Measurements from ENCODE around the gene ROBO3.
A peak's percentile ranks its signal among the peaks of the same experiment; 100 is the strongest.

ROBO3 gene

DNA sequence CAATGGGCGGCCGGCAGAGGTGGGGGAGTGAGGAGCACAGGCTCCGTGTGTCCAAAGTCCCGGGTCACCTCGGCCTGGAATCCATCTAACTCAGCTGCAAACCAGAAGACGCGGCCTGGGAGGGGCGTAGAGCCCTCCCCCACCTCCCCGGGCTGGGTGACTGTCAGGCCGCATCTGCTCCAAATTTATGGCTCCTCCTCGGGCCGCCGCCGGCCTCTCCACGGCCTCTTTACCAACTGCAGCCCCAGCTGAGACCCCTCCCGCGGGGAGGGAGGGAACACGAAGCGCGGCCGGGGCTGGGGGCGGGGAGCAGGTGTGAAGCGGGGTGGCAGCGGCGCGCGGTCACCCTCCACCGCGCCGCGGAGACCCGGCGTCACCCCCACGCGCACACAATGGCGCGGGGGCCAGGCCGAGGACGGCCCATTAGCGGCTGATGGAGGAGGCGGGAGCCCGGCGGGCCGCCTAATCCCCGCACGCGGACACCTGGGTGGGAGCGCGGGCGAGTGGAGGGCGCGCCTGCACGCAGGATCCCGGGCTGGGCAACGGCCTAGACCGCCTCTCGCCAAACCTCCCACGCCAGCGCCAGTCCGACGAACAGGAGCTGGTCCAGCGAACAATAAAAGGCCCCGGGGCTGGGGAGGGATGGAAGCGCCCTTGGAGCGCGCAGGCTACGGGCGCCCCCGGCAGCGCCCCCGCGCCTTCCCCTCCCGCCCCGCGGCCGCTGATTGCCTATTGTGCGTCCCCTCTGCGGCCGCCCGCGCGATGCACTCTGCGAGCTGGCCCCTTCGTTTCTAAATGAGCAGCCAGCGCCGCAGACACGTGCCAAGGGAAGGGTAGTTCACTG is 25.9 kb upstream of the ROBO3 start:
- Histone ChIP-seq H3K27me3 (replicated peaks in 2 of 5; ENCODE audit: control insufficient read depth in 4 of 5, insufficient read depth in 5 of 5, low read length in 4 of 5) (peaks cover 39 to 71% (median 48%) of the 10 kb centered on the region in 5 experiments), H3K27ac (ENCODE audit: insufficient read depth in 1 of 2, low read depth in 1 of 2, low read length in 2 of 2, poor library complexity in 1 of 2, severe bottlenecking in 2 of 2) (no peak overlapping the region), H3K36me3 (ENCODE audit: control insufficient read depth in 4 of 4, insufficient read depth in 4 of 4, low read length in 3 of 4) (no peaks in the 10 kb centered on the region), H3K4me3 (ENCODE audit: control insufficient read depth in 1 of 7, extremely low read depth in 1 of 7, insufficient read depth in 4 of 7, low read depth in 2 of 7, low read length in 6 of 7) (peak overlapping the region in 5 of 7 experiments; percentile 20 to 53 (median 48)), H3K9me3 (ENCODE audit: control extremely low read depth in 1 of 5, control insufficient read depth in 4 of 5, insufficient read depth in 2 of 5, low read depth in 1 of 5, low read length in 4 of 5) (no peaks in the 10 kb centered on the region), H3K4me1 (ENCODE audit: control extremely low read depth in 1 of 4, control insufficient read depth in 4 of 4, insufficient read depth in 4 of 4, low read length in 3 of 4) (peaks cover 0 to 28% (median 21%) of the 10 kb centered on the region in 4 experiments)
- WGBS (ENCODE audit: insufficient coverage), result under 1% methylated on average over 67 of the region's 87 CpGs
- CTCF ChIA-PET, result interaction anchor here (0.9 to 7.7 kb wide), 11 partner anchors 8 to 199 kb away, joined by 3 to 42 read pairs (median 7); partner anchors contain the start of gene ROBO3
- peak in 2 of 3 donors; percentile 38 to 54 for DNase-seq
- POLR2A ChIA-PET, result interaction anchor here (0.7 to 0.8 kb wide), 2 partner anchors 15 to 206 kb away, joined by 3 read pairs; no protein-coding TSS in a partner anchor

DNA sequence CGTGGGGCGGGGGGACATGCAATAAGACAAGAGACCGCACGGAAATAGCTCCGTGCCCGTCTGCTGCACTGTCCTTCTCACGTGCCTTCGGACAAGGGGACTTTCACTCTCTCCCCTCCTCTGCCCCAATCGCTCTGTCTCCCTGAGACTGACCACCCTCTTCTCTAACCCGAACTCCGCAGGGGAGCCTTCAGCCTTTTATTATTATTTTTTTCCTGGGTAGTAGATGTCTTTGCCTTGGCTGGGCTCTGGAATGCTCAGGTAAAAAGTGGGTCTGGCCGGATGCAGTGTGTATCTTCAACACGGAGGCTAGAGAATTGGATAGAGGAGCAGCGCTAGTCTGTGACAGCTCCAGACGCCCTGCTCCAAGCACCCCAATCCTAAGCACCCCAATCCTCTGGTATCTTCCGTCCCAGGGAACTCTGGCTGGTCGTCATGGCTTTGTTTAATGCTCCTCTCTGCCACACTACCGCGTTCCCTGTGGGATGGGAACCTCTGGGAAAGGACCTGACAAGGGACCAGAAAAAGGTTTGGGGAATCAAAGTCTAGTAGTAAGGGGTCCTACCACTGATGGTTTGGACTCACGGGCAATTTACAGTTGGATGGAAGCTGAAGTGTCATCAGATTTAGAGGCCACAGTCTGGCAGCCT is 25.1 kb upstream of the ROBO3 start:
- POLR2A ChIA-PET, result interaction anchor here (0.7 to 0.8 kb wide), 2 partner anchors 15 to 207 kb away, joined by 3 read pairs; no protein-coding TSS in a partner anchor

DNA sequence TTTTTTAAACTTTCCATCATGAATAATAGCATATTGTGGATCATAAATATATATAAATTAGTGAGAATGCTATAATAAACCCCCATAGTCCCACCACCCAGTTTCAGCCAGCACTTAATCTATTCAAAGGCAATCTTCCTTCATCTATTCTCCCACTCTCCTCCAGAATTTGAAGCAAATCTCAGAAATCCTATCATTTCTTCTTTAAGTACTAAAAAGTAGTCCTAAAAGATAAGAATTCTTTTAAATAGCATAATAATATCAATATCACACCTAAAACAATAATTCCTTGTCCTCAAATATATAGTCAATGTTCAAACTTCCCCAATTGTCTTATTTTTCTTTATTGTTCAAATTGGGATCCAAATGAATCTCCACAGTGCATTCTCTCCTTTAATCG is 24.6 kb upstream of the ROBO3 start:
- Histone ChIP-seq H3K27ac (ENCODE audit: insufficient read depth in 1 of 2, low read depth in 1 of 2, low read length in 2 of 2, poor library complexity in 1 of 2, severe bottlenecking in 2 of 2) (no peak overlapping the region), H3K36me3 (ENCODE audit: control insufficient read depth in 4 of 4, insufficient read depth in 4 of 4, low read length in 3 of 4) (no peaks in the 10 kb centered on the region), H3K4me3 (ENCODE audit: control insufficient read depth in 1 of 7, extremely low read depth in 1 of 7, insufficient read depth in 4 of 7, low read depth in 2 of 7, low read length in 6 of 7) (no peak overlapping the region), H3K4me1 (ENCODE audit: control extremely low read depth in 1 of 4, control insufficient read depth in 4 of 4, insufficient read depth in 4 of 4, low read length in 3 of 4) (peaks cover 0 to 28% (median 21%) of the 10 kb centered on the region in 4 experiments), H3K9me3 (ENCODE audit: control extremely low read depth in 1 of 5, control insufficient read depth in 4 of 5, insufficient read depth in 2 of 5, low read depth in 1 of 5, low read length in 4 of 5) (no peaks in the 10 kb centered on the region), H3K27me3 (replicated peaks in 2 of 5; ENCODE audit: control insufficient read depth in 4 of 5, insufficient read depth in 5 of 5, low read length in 4 of 5) (peaks cover 41 to 84% (median 56%) of the 10 kb centered on the region in 5 experiments)
- WGBS (ENCODE audit: insufficient coverage), result no CpG with 5 or more reads among the region's 1 CpG
- ChIA-PET POLR2A (no interaction called here), CTCF (no interaction called here)
- no peak for DNase-seq

More for the DNA sequence above, 25.1 kb upstream of the ROBO3 start:
- Histone ChIP-seq H3K36me3 (ENCODE audit: control insufficient read depth in 4 of 4, insufficient read depth in 4 of 4, low read length in 3 of 4) (no peaks in the 10 kb centered on the region), H3K4me3 (ENCODE audit: control insufficient read depth in 1 of 7, extremely low read depth in 1 of 7, insufficient read depth in 4 of 7, low read depth in 2 of 7, low read length in 6 of 7) (peak overlapping the region in 3 of 7 experiments; percentile 48 to 53 (median 50)), H3K27me3 (replicated peaks in 2 of 5; ENCODE audit: control insufficient read depth in 4 of 5, insufficient read depth in 5 of 5, low read length in 4 of 5) (peaks cover 41 to 78% (median 55%) of the 10 kb centered on the region in 5 experiments), H3K4me1 (ENCODE audit: control extremely low read depth in 1 of 4, control insufficient read depth in 4 of 4, insufficient read depth in 4 of 4, low read length in 3 of 4) (peaks cover 0 to 28% (median 21%) of the 10 kb centered on the region in 4 experiments), H3K9me3 (ENCODE audit: control extremely low read depth in 1 of 5, control insufficient read depth in 4 of 5, insufficient read depth in 2 of 5, low read depth in 1 of 5, low read length in 4 of 5) (no peaks in the 10 kb centered on the region), H3K27ac (ENCODE audit: insufficient read depth in 1 of 2, low read depth in 1 of 2, low read length in 2 of 2, poor library complexity in 1 of 2, severe bottlenecking in 2 of 2) (no peak overlapping the region)
- CTCF ChIA-PET, result interaction anchor here (0.9 to 7.7 kb wide), 6 partner anchors 10 to 177 kb away, joined by 3 to 42 read pairs (median 14); partner anchors contain the start of gene ROBO3
- 8% methylated on average over 12 of the region's 20 CpGs for WGBS (ENCODE audit: insufficient coverage)
- DNase-seq, result no peak

DNA sequence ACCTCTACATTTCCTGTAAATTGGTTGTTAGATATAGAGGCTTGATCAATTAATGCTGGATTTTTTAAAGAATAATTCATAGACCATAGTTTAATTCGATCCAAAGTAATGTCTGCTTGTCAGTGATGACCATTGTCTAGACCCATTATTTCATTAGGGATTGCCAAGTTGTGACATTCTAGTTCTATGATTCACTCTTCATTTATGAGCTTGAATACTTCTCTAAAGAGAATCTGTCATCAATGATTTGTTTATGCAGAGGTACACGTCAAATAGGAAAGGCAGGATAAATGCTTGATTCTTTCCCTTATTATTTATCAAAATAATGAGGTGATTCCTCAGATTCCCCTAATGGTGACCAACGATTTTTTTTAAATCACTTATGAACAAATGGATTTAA is 24.0 kb upstream of the ROBO3 start:
- no peak overlapping the region for H3K4me3 ChIP-seq (ENCODE audit: control insufficient read depth in 1 of 7, extremely low read depth in 1 of 7, insufficient read depth in 4 of 7, low read depth in 2 of 7, low read length in 6 of 7)
- POLR2A ChIA-PET, result no interaction called here
- no CpG with 5 or more reads among the region's 3 CpGs for WGBS (ENCODE audit: insufficient coverage)
- DNase-seq, result no peak
- H3K4me1 ChIP-seq (ENCODE audit: control extremely low read depth in 1 of 4, control insufficient read depth in 4 of 4, insufficient read depth in 4 of 4, low read length in 3 of 4), result peaks cover 0 to 27% (median 21%) of the 10 kb centered on the region in 4 experiments
- H3K27ac ChIP-seq (ENCODE audit: insufficient read depth in 1 of 2, low read depth in 1 of 2, low read length in 2 of 2, poor library complexity in 1 of 2, severe bottlenecking in 2 of 2), result no peak overlapping the region
- CTCF ChIA-PET, result no interaction called here
- H3K36me3 ChIP-seq (ENCODE audit: control insufficient read depth in 4 of 4, insufficient read depth in 4 of 4, low read length in 3 of 4), result no peaks in the 10 kb centered on the region
- H3K9me3 ChIP-seq (ENCODE audit: control extremely low read depth in 1 of 5, control insufficient read depth in 4 of 5, insufficient read depth in 2 of 5, low read depth in 1 of 5, low read length in 4 of 5), result no peaks in the 10 kb centered on the region
- H3K27me3 ChIP-seq (replicated peaks in 2 of 5; ENCODE audit: control insufficient read depth in 4 of 5, insufficient read depth in 5 of 5, low read length in 4 of 5), result peaks cover 41 to 87% (median 58%) of the 10 kb centered on the region in 5 experiments

DNA sequence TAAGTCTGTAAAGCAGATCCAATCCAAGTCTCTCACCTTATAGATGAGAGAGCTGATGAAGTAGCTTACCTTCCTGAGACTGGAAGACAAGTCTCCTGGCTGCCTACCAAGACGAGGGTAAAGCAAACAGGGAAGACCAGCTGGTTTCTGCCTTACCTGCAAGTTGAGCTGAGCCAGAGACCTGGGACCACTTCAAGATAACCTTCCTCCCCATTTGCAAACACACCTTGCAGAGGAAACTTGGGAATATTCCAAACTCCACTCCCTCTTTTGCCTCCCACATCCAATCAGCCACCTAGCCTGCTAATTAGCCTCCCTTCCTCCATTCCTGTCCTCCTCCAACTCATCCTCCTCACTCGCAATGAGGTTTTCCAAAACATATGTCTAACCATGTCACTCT is 23.4 kb upstream of the ROBO3 start:
- DNase-seq, result no peak
- Histone ChIP-seq H3K4me1 (ENCODE audit: control extremely low read depth in 1 of 4, control insufficient read depth in 4 of 4, insufficient read depth in 4 of 4, low read length in 3 of 4) (peaks cover 0 to 25% (median 20%) of the 10 kb centered on the region in 4 experiments), H3K27ac (ENCODE audit: insufficient read depth in 1 of 2, low read depth in 1 of 2, low read length in 2 of 2, poor library complexity in 1 of 2, severe bottlenecking in 2 of 2) (no peak overlapping the region), H3K36me3 (ENCODE audit: control insufficient read depth in 4 of 4, insufficient read depth in 4 of 4, low read length in 3 of 4) (no peaks in the 10 kb centered on the region), H3K9me3 (ENCODE audit: control extremely low read depth in 1 of 5, control insufficient read depth in 4 of 5, insufficient read depth in 2 of 5, low read depth in 1 of 5, low read length in 4 of 5) (no peaks in the 10 kb centered on the region), H3K27me3 (replicated peaks in 2 of 5; ENCODE audit: control insufficient read depth in 4 of 5, insufficient read depth in 5 of 5, low read length in 4 of 5) (peaks cover 41 to 93% (median 64%) of the 10 kb centered on the region in 5 experiments), H3K4me3 (ENCODE audit: control insufficient read depth in 1 of 7, extremely low read depth in 1 of 7, insufficient read depth in 4 of 7, low read depth in 2 of 7, low read length in 6 of 7) (no peak overlapping the region)
- ChIA-PET POLR2A (no interaction called here), CTCF (no interaction called here)
- 35% methylated on average over 2 of the region's 2 CpGs for WGBS (ENCODE audit: insufficient coverage)

DNA sequence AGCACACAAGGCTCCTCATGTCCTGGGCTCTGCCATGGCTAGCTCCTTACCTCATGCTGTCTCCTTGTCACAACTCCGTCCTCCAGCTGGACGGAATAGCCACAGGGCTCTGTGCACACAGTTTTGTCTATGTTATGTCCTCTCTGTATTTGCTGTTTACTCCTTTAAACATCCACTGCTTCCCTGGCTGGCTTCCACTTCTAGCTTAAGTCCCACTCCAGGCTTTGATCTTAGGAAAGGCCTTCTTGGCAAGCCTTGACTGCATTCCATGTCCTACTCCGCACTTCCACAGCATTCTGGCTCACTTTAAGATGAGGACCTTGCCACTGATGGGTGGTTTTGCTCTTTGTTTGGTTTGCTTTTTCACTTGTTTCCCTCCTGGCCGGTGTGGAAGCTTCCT is 22.9 kb upstream of the ROBO3 start:
- DNase-seq, result no peak
- peaks cover 0 to 24% (median 18%) of the 10 kb centered on the region in 4 experiments for H3K4me1 ChIP-seq (ENCODE audit: control extremely low read depth in 1 of 4, control insufficient read depth in 4 of 4, insufficient read depth in 4 of 4, low read length in 3 of 4)
- H3K36me3 ChIP-seq (ENCODE audit: control insufficient read depth in 4 of 4, insufficient read depth in 4 of 4, low read length in 3 of 4), result no peaks in the 10 kb centered on the region
- peaks cover 41 to 98% (median 67%) of the 10 kb centered on the region in 5 experiments for H3K27me3 ChIP-seq (replicated peaks in 2 of 5; ENCODE audit: control insufficient read depth in 4 of 5, insufficient read depth in 5 of 5, low read length in 4 of 5)
- H3K9me3 ChIP-seq (ENCODE audit: control extremely low read depth in 1 of 5, control insufficient read depth in 4 of 5, insufficient read depth in 2 of 5, low read depth in 1 of 5, low read length in 4 of 5), result no peaks in the 10 kb centered on the region
- no peak overlapping the region for H3K27ac ChIP-seq (ENCODE audit: insufficient read depth in 1 of 2, low read depth in 1 of 2, low read length in 2 of 2, poor library complexity in 1 of 2, severe bottlenecking in 2 of 2)
- no peak overlapping the region for H3K4me3 ChIP-seq (ENCODE audit: control insufficient read depth in 1 of 7, extremely low read depth in 1 of 7, insufficient read depth in 4 of 7, low read depth in 2 of 7, low read length in 6 of 7)
- ChIA-PET POLR2A (no interaction called here), CTCF (interaction anchor here (1.2 kb wide), 1 partner anchor 171 kb away, joined by 4 read pairs; no protein-coding TSS in a partner anchor)
- WGBS (ENCODE audit: insufficient coverage), result 63% methylated on average over 3 of the region's 4 CpGs
